GM19193 (cell line): ENCODE measurements around the gene PARD6B.

Experiments
- POLR2A ChIP-seq: IDR thresholded peaks from 4 replicates; pipeline ENCODE4 v1.6.1; 2011; ENCODE audit not compliant: insufficient read depth, insufficient read length; ENCODE audit errors: extremely low read depth

The PARD6B gene

GRCh38 chr20:50797142-50797541 is 65.8 kb downstream of the PARD6B start:
- no peak for TF ChIP-seq POLR2A

GRCh38 chr20:50798650-50799049 is 67.3 kb downstream of the PARD6B start:
- TF ChIP-seq POLR2A: no peak

- no peak for TF ChIP-seq POLR2A
These were observed 68.0 kb downstream of the PARD6B start for GRCh38 chr20:50799176-50799889.

- no peak for TF ChIP-seq POLR2A
These were observed 68.6 kb downstream of the PARD6B start for GRCh38 chr20:50799890-50800550.

- TF ChIP-seq POLR2A: no peak
These were observed 70.4 kb downstream of the PARD6B start for GRCh38 chr20:50801747-50802125.

- TF ChIP-seq POLR2A: no peak
These were observed 70.9 kb downstream of the PARD6B start for GRCh38 chr20:50802289-50802688.

- no peak for TF ChIP-seq POLR2A
These were observed 73.3 kb downstream of the PARD6B start for GRCh38 chr20:50804437-50805348.

GRCh38 chr20:50805349-50805684 is 73.9 kb downstream of the PARD6B start:
- no peak for TF ChIP-seq POLR2A

- TF ChIP-seq POLR2A: no peak
These were observed 74.9 kb downstream of the PARD6B start for GRCh38 chr20:50806126-50806768.
